Measurements from ENCODE around the gene SCTR.

SCTR gene

DNA sequence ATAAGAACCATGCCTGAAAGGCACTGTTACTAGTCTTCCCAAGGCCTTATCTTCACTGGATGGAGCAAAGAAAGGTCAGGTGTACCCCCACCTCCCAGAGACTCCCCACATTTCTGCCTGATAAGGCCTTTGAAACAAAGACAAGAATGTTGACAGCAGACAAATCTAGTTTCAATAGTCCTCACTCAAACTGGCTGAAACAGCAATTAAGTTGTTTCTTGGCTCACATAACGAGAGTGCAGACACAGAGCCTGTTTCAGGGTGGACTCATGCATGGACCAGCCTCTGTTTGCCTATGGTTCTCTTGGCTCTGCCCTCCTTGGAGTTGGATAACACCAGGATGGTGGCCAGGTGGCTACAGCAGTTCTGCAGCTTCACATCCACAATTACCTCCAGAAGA, 12.4 kb upstream of the SCTR start:
- no peak overlapping the region for H3K27ac ChIP-seq
- DNase-seq = no peak
- H3K27me3 ChIP-seq (replicated peaks) = no peaks in the 10 kb centered on the region
- H3K4me3 ChIP-seq (ENCODE audit: low read depth, low read length) = no peak overlapping the region
- in situ Hi-C loops (cut with HindIII; ENCODE audit: low pct_ligation_motif_present, low sequenced_read_pairs) = no loop called here
- H3K36me3 ChIP-seq (replicated peaks) = no peaks in the 10 kb centered on the region
- TF ChIP-seq CTCF (IDR thresholded peaks at IDR 0.05; ENCODE audit: low read depth, low read length, missing control alignments) = no peak

DNA sequence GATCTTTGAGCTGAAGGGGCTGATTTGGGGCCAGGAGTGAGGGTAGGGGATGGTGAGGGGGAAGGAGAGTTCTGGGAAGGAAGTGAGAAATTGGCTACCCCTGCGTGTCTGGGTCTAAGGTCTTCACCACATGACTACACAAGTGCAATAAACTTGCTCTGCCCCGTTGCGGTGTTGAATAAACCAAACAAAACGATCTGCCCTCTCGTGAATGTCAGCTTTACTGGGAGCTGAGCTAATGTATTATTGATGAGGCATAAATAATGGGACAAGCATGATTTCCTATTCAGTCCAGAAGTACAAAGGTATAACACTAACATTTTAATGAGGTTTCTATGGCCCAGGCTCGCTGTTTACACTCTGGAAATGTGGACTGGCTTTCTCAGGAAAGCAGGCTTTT, 11.9 kb upstream of the SCTR start:
- H3K27me3 ChIP-seq (replicated peaks) = no peaks in the 10 kb centered on the region
- no peak for TF ChIP-seq CTCF (IDR thresholded peaks at IDR 0.05; ENCODE audit: low read depth, low read length, missing control alignments)
- in situ Hi-C loops (cut with HindIII; ENCODE audit: low pct_ligation_motif_present, low sequenced_read_pairs) = no loop called here
- H3K4me3 ChIP-seq (ENCODE audit: low read depth, low read length) = no peak overlapping the region
- no peak for DNase-seq
- no peaks in the 10 kb centered on the region for H3K36me3 ChIP-seq (replicated peaks)
- H3K27ac ChIP-seq = no peak overlapping the region

- in situ Hi-C loops (cut with HindIII; ENCODE audit: low pct_ligation_motif_present, low sequenced_read_pairs) = no loop called here
- Histone ChIP-seq H3K27ac (no peak overlapping the region), H3K36me3 (replicated peaks) (no peaks in the 10 kb centered on the region), H3K4me3 (ENCODE audit: low read depth, low read length) (no peak overlapping the region), H3K27me3 (replicated peaks) (no peaks in the 10 kb centered on the region)
- no peak for DNase-seq
- no peak for TF ChIP-seq CTCF (IDR thresholded peaks at IDR 0.05; ENCODE audit: low read depth, low read length, missing control alignments)
Measured at GRCh38 chr2:119533560-119533959, 9.3 kb upstream of the SCTR start.

DNA sequence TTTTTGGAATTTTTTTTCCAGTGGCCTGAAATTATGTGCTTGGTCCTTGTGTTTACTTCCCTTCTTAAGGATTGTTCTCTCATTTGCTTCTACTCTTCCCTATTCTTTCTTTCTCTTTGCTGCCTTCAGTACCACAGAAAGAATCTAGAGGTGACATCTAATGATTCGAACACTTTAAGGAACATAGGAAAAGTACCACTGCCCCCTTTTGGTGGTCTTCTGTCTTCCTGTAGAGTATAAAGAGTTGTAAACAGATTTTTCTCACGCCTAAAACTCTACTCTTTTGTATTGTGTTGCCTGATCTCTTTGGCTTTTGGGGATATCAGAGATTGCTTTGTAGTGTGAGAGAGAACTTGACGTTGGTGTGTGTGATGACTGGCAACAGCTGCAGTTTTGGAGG, 7.0 kb upstream of the SCTR start:
- in situ Hi-C loops (cut with HindIII; ENCODE audit: low pct_ligation_motif_present, low sequenced_read_pairs) = no loop called here
- no peak overlapping the region for H3K4me3 ChIP-seq (ENCODE audit: low read depth, low read length)
- peaks cover 3% of the 10 kb centered on the region for H3K27me3 ChIP-seq (replicated peaks)
- H3K36me3 ChIP-seq (replicated peaks) = no peaks in the 10 kb centered on the region
- no peak overlapping the region for H3K27ac ChIP-seq
- DNase-seq = no peak
- peak; percentile 16 for TF ChIP-seq CTCF (IDR thresholded peaks at IDR 0.05; ENCODE audit: low read depth, low read length, missing control alignments)

- H3K27me3 ChIP-seq (replicated peaks) = peaks cover 26% of the 10 kb centered on the region
- no peak for DNase-seq
- in situ Hi-C loops (cut with HindIII; ENCODE audit: low pct_ligation_motif_present, low sequenced_read_pairs) = no loop called here
- TF ChIP-seq CTCF (IDR thresholded peaks at IDR 0.05; ENCODE audit: low read depth, low read length, missing control alignments) = no peak
- no peak overlapping the region for H3K27ac ChIP-seq
- no peak overlapping the region for H3K4me3 ChIP-seq (ENCODE audit: low read depth, low read length)
- no peaks in the 10 kb centered on the region for H3K36me3 ChIP-seq (replicated peaks)
Measured at GRCh38 chr2:119527999-119528398, 3.7 kb upstream of the SCTR start.

- H3K4me3 ChIP-seq (ENCODE audit: low read depth, low read length) = no peak overlapping the region
- peaks cover 31% of the 10 kb centered on the region for H3K27me3 ChIP-seq (replicated peaks)
- DNase-seq = no peak
- no peak overlapping the region for H3K27ac ChIP-seq
- H3K36me3 ChIP-seq (replicated peaks) = no peaks in the 10 kb centered on the region
- in situ Hi-C loops (cut with HindIII; ENCODE audit: low pct_ligation_motif_present, low sequenced_read_pairs) = no loop called here
- TF ChIP-seq CTCF (IDR thresholded peaks at IDR 0.05; ENCODE audit: low read depth, low read length, missing control alignments) = no peak
Measured at GRCh38 chr2:119525614-119526013, 1.3 kb upstream of the SCTR start.
